ENCODE results near the gene SLC16A8.
A peak's percentile ranks its signal among the peaks of the same experiment; 100 is the strongest.

SLC16A8 gene

GRCh38 chr22:38072322-38073149 lies 11.4 kb downstream of the SLC16A8 start:
- no peak for DNase-seq (ENCODE audit: low spot score)

- DNase-seq (ENCODE audit: low spot score) = no peak
Measured at GRCh38 chr22:38071421-38072321, 12.3 kb downstream of the SLC16A8 start.

GRCh38 chr22:38070250-38070921 lies 13.6 kb downstream of the SLC16A8 start:
- DNase-seq (ENCODE audit: low spot score) = no peak

- peak; percentile 76 for DNase-seq (ENCODE audit: low spot score)
Measured at GRCh38 chr22:38069372-38070249, 14.4 kb downstream of the SLC16A8 start.

GRCh38 chr22:38068641-38069371 lies 15.2 kb downstream of the SLC16A8 start:
- no peak for DNase-seq (ENCODE audit: low spot score)

GRCh38 chr22:38067761-38068360 lies 16.1 kb downstream of the SLC16A8 start:
- no peak for DNase-seq (ENCODE audit: low spot score)

GRCh38 chr22:38067028-38067415 lies 17.0 kb downstream of the SLC16A8 start:
- no peak for DNase-seq (ENCODE audit: low spot score)

- no peak for DNase-seq (ENCODE audit: low spot score)
Measured at GRCh38 chr22:38066381-38067027, 17.5 kb downstream of the SLC16A8 start.

- DNase-seq (ENCODE audit: low spot score) = no peak
Measured at GRCh38 chr22:38065539-38065938, 18.4 kb downstream of the SLC16A8 start.

GRCh38 chr22:38062791-38063190 lies 21.2 kb downstream of the SLC16A8 start:
- no peak for DNase-seq (ENCODE audit: low spot score)

GRCh38 chr22:38056969-38057891 lies 26.8 kb downstream of the SLC16A8 start, which contains the start of gene PICK1:
Gene PICK1, plus strand, starts transcription at chr22:38057404. Its CDS starts 406 bp downstream, at chr22:38057810.
- DNase-seq (ENCODE audit: low spot score) = peak; percentile 80

GRCh38 chr22:38051900-38052862 lies 31.8 kb downstream of the SLC16A8 start:
- peak; percentile 91 for DNase-seq (ENCODE audit: low spot score)

GRCh38 chr22:38051261-38051660 lies 32.7 kb downstream of the SLC16A8 start:
- DNase-seq (ENCODE audit: low spot score) = peak; percentile 23

- no peak for DNase-seq (ENCODE audit: low spot score)
Measured at GRCh38 chr22:38050720-38051119, 33.3 kb downstream of the SLC16A8 start.

- DNase-seq (ENCODE audit: low spot score) = no peak
Measured at GRCh38 chr22:38049812-38050619, 34.0 kb downstream of the SLC16A8 start.

- DNase-seq (ENCODE audit: low spot score) = no peak
Measured at GRCh38 chr22:38046070-38046748, 37.8 kb downstream of the SLC16A8 start.

Data from NAMALWA (cell line).